ENCODE results near the gene RMND1. TPM values are rescaled to one million over a fixed set of nuclear protein-coding genes. Genes with fewer than 3 reads are reported as not detected.

RMND1 gene
- polyA plus RNA-seq, 3 donors = 5.7 to 6.7 (median 6.6) TPM

- no peaks in the 10 kb centered on the region for H3K4me1 ChIP-seq (ENCODE audit: control insufficient read depth in 1 of 2, insufficient read depth in 2 of 2, low read length in 2 of 2)
- DNase-seq = no peak
- peaks cover 14 to 45% of the 10 kb centered on the region in 2 donors for H3K36me3 ChIP-seq (replicated peaks in 1 of 2; ENCODE audit: control insufficient read depth in 1 of 2, insufficient read depth in 2 of 2, low read length in 2 of 2)
- TF ChIP-seq CTCF (IDR thresholded peaks at IDR 0.05) = no peak
- Mint-ChIP-seq H3K4me1 (peaks cover 14% of the 10 kb centered on the region), H3K36me3 (peaks cover 15 to 31% of the 10 kb centered on the region in 2 donors), H3K27me3 (ENCODE audit: low read depth in 3 of 3) (no peaks in the 10 kb centered on the region), H3K27ac (peak overlapping the region in 1 of 7 donors; percentile 6), H3K9me3 (peaks cover 0 to 2% (median 0%) of the 10 kb centered on the region in 7 donors), H3K4me3 (no peak overlapping the region)
- no peak overlapping the region for H3K4me3 ChIP-seq (replicated peaks in 1 of 3; ENCODE audit: low read depth in 2 of 3, low read length in 3 of 3)
- H3K9ac ChIP-seq (ENCODE audit: insufficient read depth, low read length, poor library complexity, severe bottlenecking) = no peak overlapping the region
- H3K27me3 ChIP-seq (ENCODE audit: control insufficient read depth in 2 of 2, insufficient read depth in 2 of 2, low read length in 2 of 2) = no peaks in the 10 kb centered on the region
- WGBS (ENCODE audit: insufficient coverage) = 91% methylated on average over 4 of the region's 5 CpGs
- no peaks in the 10 kb centered on the region for H3K9me3 ChIP-seq (replicated peaks in 1 of 2; ENCODE audit: control insufficient read depth in 1 of 2, insufficient read depth in 1 of 2, low read length in 2 of 2)
- peaks cover 5% of the 10 kb centered on the region for H4K20me1 ChIP-seq (ENCODE audit: insufficient read depth, low read length)
- H3K79me2 ChIP-seq (ENCODE audit: insufficient read depth, low read length) = peaks cover 90% of the 10 kb centered on the region
- H3K4me2 ChIP-seq (replicated peaks; ENCODE audit: extremely low read depth, low read length, poor library complexity, severe bottlenecking) = no peak overlapping the region
- H3K27ac ChIP-seq (ENCODE audit: low read depth in 1 of 2, low read length in 2 of 2) = no peak overlapping the region
- H2AFZ ChIP-seq (ENCODE audit: insufficient read depth, low read depth, low read length, poor library complexity, severe bottlenecking) = no peak overlapping the region
- intact Hi-C loops (cut with micrococcal nuclease) = no loop called here
Measured at GRCh38 chr6:151443454-151443853, 8.5 kb downstream of the RMND1 start.

GRCh38 chr6:151442371-151442770 lies 9.6 kb downstream of the RMND1 start:
- Mint-ChIP-seq H3K4me3 (no peak overlapping the region), H3K27ac (peak overlapping the region in 2 of 7 donors; percentile 50 to 66), H3K9me3 (no peaks in the 10 kb centered on the region), H3K4me1 (peaks cover 14% of the 10 kb centered on the region), H3K36me3 (peaks cover 17 to 40% of the 10 kb centered on the region in 2 donors), H3K27me3 (ENCODE audit: low read depth in 3 of 3) (no peaks in the 10 kb centered on the region)
- Histone ChIP-seq H3K9me3 (replicated peaks in 1 of 2; ENCODE audit: control insufficient read depth in 1 of 2, insufficient read depth in 1 of 2, low read length in 2 of 2) (no peaks in the 10 kb centered on the region), H4K20me1 (ENCODE audit: insufficient read depth, low read length) (peaks cover 15% of the 10 kb centered on the region), H3K27me3 (ENCODE audit: control insufficient read depth in 2 of 2, insufficient read depth in 2 of 2, low read length in 2 of 2) (no peaks in the 10 kb centered on the region), H3K9ac (ENCODE audit: insufficient read depth, low read length, poor library complexity, severe bottlenecking) (no peak overlapping the region), H3K4me1 (ENCODE audit: control insufficient read depth in 1 of 2, insufficient read depth in 2 of 2, low read length in 2 of 2) (no peaks in the 10 kb centered on the region), H3K4me3 (replicated peaks in 1 of 3; ENCODE audit: low read depth in 2 of 3, low read length in 3 of 3) (no peak overlapping the region), H3K27ac (ENCODE audit: low read depth in 1 of 2, low read length in 2 of 2) (peak overlapping the region in 1 of 2 donors; percentile 6), H3K36me3 (replicated peaks in 1 of 2; ENCODE audit: control insufficient read depth in 1 of 2, insufficient read depth in 2 of 2, low read length in 2 of 2) (peaks cover 18 to 56% of the 10 kb centered on the region in 2 donors), H3K4me2 (replicated peaks; ENCODE audit: extremely low read depth, low read length, poor library complexity, severe bottlenecking) (no peak overlapping the region), H2AFZ (ENCODE audit: insufficient read depth, low read depth, low read length, poor library complexity, severe bottlenecking) (no peak overlapping the region), H3K79me2 (ENCODE audit: insufficient read depth, low read length) (peaks cover 93% of the 10 kb centered on the region)
- DNase-seq = no peak
- 90% methylated on average over 5 of the region's 9 CpGs for WGBS (ENCODE audit: insufficient coverage)
- TF ChIP-seq CTCF (IDR thresholded peaks at IDR 0.05) = no peak
- intact Hi-C loops (cut with micrococcal nuclease) = no loop called here
